Measurements from ENCODE around the gene FRMD3.

FRMD3 gene

DNA sequence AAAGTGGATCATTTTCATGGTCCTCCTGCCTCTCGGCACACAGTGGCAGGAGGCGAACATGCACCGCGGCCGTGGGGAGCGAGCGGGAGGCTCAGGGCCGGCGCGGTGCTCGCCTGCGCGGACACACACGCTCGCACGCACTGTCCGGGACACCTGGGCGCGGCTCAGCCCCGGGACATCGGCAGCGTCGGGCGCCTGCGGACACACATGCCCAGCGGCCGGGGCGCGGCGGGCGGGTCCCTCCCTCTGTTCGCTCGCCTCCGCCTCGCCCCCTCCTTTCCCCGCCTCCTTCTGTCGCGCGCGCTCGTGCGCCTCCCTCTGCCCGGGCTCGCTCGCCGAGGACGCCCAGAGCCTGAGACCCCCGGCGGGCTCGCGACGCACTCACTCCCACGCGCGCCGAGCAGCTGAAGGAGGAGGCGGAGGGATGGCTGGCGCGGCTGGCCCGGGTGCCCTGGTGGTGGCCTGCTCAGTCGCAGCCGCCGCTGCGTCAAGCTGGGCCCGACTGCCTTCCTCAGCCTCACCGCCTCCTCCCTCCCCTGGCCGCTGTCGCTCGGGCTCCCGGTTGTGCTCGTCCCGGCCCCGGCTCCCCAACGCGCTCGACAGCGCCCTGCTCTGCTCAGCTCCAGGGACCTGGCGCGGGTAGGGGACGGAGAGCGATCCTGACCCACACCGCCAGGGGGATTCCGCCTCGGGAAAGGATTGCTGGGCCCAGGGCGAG lies at the start of gene FRMD3:
TSS of gene FRMD3 (minus strand) at position 230 of the 718 bp plus-strand sequence. CDS start at position 60, 170 bp downstream.
- TF ChIP-seq, protein P1, sequence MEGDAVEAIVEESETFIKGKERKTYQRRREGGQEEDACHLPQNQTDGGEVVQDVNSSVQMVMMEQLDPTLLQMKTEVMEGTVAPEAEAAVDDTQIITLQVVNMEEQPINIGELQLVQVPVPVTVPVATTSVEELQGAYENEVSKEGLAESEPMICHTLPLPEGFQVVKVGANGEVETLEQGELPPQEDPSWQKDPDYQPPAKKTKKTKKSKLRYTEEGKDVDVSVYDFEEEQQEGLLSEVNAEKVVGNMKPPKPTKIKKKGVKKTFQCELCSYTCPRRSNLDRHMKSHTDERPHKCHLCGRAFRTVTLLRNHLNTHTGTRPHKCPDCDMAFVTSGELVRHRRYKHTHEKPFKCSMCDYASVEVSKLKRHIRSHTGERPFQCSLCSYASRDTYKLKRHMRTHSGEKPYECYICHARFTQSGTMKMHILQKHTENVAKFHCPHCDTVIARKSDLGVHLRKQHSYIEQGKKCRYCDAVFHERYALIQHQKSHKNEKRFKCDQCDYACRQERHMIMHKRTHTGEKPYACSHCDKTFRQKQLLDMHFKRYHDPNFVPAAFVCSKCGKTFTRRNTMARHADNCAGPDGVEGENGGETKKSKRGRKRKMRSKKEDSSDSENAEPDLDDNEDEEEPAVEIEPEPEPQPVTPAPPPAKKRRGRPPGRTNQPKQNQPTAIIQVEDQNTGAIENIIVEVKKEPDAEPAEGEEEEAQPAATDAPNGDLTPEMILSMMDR (IDR thresholded peaks at IDR 0.05; ENCODE audit: insufficient read depth, low read depth, low read length, missing control alignments): peak; percentile 40
- DNase-seq (ENCODE audit: low read depth): peak; percentile 52
- peak within 1 kb of the TSS; percentile 5 for H3K4me3 ChIP-seq (ENCODE audit: low read length)

DNA sequence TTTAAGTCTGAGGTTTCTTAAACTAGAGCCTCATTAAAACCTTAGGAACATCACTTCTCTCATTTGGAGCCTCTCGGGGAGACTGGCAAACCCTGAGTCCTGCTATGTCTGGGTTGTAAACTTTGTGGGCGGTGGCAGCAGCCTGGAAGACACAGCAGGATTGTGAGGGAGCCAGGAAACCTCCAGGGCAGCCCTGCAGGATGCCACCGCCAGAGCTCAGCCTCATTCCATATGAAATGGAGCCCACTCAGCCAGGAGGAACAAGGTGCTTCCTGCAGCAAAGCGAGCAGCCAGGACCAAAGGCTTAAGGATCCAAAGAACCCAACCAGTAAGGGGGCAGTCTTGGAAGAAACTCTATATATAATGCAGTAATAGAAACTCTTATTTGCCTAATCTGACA lies 46.8 kb upstream of the FRMD3 start:
- H3K4me3 ChIP-seq (ENCODE audit: low read length): no peak overlapping the region
- no peak for DNase-seq (ENCODE audit: low read depth)
- TF ChIP-seq, protein P1 (IDR thresholded peaks at IDR 0.05; ENCODE audit: insufficient read depth, low read depth, low read length, missing control alignments): no peak

DNA sequence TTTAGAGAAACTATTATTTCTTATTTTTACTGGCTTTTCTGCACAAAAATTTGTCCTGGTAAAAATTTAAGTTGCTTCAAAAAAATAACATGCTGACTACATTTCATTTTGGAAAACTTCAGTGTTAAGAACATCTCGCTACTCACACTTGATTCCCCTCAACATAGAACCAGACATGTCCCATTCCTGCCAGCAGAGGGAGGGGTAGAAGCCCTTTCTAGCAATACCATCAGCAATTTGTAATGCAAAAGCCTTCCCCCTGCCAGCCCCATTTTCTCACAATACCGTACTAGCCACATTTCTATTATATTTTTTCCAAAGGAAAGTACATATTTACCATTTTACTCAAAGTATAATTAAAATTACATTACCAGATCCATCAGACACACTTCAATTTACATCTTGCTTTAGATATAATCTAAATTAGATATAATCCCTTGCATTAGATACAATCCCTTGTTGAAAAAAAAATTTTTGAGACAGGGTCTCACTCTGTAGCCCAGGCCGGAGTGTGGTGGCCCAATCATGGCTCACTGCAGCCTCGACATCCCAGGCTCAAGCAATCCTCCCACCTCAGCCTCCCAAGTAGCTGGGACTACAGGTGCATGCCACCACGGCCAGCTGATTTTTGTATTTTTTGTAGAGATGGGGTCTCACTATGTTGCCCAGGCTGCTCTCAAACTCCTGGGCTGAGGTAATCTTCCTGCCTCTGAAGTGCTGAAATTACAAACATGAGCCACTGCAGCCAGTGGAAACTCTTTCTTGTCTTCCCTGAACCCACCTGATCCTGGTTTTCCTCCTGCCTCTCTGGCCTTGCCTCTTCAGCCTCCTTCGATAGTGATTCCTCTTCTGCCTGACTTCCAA lies 45.2 kb upstream of the FRMD3 start:
- DNase-seq (ENCODE audit: low read depth): peak; percentile 67
- TF ChIP-seq, protein P1 (IDR thresholded peaks at IDR 0.05; ENCODE audit: insufficient read depth, low read depth, low read length, missing control alignments): peak; percentile 84
- H3K4me3 ChIP-seq (ENCODE audit: low read length): no peak overlapping the region

- DNase-seq (ENCODE audit: low read depth): peak; percentile 71
- H3K4me3 ChIP-seq (ENCODE audit: low read length): no peak overlapping the region
- TF ChIP-seq, protein P1 (IDR thresholded peaks at IDR 0.05; ENCODE audit: insufficient read depth, low read depth, low read length, missing control alignments): no peak
Observed at GRCh38 chr9:83582029-83582428, 43.8 kb upstream of the FRMD3 start.

GRCh38 chr9:83574482-83574881 lies 36.3 kb upstream of the FRMD3 start:
- no peak overlapping the region for H3K4me3 ChIP-seq (ENCODE audit: low read length)
- no peak for DNase-seq (ENCODE audit: low read depth)
- TF ChIP-seq, protein P1 (IDR thresholded peaks at IDR 0.05; ENCODE audit: insufficient read depth, low read depth, low read length, missing control alignments): no peak

DNA sequence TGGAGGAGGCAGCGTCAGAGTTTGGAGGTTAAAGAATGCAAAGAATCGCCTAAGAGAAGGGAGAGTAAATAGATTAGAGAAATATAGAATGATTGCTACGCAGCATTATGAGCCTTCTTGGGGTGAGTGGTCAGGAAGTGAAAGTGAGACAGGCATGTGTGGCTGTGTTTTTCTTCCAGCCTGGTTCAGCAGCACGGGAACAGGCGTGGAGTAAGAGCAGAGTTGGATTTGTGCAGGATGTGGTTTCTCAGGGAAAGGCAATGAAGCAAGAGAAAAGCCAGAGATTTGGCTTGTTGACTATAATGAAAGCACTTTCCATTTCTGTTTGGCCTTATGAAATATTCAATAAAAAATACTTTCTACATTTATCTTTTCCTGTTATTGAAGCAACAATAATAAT lies 34.3 kb upstream of the FRMD3 start:
- TF ChIP-seq, protein P1 (IDR thresholded peaks at IDR 0.05; ENCODE audit: insufficient read depth, low read depth, low read length, missing control alignments): no peak
- no peak overlapping the region for H3K4me3 ChIP-seq (ENCODE audit: low read length)
- peak; percentile 46 for DNase-seq (ENCODE audit: low read depth)

All from epithelial cell of esophagus (primary cell).